ENCODE data around the gene ZNF577.

The ZNF577 gene

DNA sequence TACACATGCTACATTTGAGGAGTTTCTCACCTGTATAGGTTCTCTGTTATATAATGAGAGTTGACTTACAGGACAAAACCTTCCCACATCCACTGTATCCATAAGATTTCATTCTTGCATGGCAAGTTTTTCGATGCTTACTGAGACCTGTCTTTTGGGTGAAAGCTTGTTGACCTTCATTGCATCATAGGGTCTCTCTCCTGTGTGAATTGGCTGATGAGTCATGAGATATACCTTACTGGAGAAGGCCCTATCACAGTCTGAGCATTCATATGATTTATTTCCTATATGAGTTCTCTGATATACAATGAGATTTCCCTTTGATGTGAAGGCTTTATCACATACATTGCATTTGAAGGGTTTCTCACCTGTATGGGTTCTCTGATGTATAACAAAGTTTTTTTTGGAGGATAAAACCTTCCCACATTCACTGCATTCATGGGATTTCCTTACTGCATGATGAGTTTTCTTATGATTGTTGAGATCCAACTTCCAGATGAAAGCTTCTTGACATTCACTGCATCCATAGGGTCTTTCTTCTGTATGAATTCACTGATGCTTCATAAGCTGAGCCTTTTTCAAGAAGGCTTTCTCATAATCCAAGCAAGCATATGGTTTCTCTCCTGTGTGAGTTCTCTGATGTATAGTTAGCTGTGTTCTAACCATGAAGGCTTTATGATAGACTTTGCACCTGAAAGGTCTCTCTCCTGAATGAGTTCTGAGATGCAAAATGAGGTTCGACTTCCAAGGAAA, 25.7 kb downstream of the ZNF577 start:
- DNase-seq (ENCODE audit: low read depth in 2 of 2): no peak

DNA sequence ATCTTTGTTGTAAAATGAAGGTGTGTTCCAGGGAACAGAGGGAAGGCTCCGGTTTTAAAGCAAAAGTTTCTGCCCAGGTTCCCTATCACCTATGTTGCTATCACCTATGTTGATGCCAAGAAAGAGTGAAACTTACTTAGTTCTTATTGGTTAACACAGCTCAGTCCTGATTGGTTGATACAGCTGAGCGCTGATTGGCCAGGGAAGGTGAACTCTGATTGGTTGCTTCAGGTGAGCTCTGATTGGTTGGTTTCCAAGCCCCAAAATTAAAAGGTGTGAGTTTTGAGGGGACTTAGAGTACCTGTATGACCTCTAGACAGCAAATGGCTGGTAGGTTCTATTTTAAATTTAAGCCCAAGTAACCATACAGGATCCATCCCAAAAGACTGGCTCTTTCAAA, 50.6 kb downstream of the ZNF577 start:
- DNase-seq (ENCODE audit: low read depth in 2 of 2): no peak

DNA sequence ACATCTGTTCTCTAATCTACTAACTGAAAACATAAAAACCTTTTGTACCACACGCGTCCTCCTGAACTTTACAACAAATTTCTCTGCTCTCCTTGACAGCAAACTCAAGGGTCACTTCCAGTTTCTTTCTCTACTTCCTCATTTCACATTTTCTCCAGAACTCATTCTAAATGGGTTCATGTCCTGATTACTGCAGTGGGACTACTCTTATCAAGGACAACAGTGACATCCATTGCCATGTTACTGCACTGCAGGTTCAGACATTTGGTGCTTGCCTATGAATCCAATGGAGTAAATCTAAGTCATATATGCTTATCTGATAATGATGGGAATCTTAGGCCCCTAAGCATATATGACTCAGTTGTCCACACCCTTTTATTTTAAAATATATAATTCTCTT, 57.5 kb downstream of the ZNF577 start:
- DNase-seq (ENCODE audit: low read depth in 2 of 2): no peak

DNA sequence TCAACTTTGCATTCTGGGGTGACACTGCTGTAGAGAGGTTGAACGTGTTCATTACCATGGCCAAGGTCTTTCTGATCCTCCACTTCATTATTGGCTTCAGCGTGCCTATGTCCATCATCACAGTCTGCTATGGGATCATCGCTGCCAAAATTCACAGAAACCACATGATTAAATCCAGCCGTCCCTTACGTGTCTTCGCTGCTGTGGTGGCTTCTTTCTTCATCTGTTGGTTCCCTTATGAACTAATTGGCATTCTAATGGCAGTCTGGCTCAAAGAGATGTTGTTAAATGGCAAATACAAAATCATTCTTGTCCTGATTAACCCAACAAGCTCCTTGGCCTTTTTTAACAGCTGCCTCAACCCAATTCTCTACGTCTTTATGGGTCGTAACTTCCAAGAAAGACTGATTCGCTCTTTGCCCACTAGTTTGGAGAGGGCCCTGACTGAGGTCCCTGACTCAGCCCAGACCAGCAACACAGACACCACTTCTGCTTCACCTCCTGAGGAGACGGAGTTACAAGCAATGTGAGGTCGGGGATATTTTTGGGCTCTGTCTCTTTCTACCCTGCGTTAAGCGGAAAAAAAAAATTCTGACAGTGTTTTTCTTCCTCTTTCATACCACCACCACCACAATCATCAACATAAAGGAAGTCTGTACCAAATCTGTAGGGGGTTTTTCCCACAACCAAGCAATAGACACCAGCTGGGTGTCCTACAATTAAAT, 63.3 kb downstream of the ZNF577 start:
- DNase-seq (ENCODE audit: low read depth in 2 of 2): no peak

DNA sequence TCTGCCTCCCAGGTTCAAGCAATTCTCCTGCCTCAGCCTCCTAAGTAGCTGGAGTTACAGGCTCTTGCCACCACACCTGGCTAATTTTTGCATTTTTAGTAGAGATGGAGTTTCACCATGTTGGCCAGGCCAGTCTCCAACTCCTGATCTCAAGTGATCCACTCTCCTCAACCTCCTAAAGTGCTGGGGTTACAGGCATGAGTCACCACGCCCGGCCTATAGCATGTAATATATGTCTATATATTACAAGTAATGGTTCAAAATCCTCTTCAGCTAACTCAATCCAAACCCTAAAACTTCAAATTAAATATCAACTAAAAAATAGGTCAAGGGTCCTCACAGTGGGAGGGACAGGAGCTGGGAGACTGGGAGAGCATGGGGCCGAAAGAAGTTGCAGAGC, 64.8 kb downstream of the ZNF577 start:
- DNase-seq (ENCODE audit: low read depth in 2 of 2): no peak

DNA sequence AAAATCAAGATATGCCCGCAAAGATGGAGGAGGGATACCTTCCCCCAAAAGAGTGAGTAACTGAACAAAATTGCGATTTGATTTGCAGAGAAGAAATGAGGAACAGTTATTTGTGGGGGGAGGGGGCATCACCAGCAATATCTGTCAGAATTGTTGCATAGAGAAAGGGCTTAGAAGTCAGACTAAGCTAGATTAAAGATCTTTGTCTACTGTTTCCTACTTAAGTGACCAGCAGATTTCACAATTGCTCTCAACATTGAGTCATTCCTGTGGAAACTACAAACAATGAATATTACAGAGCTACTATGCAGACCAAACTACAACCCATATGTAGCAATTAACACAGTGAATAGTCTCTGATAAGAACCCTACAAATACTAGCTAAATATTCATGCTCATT, 65.4 kb downstream of the ZNF577 start:
- no peak for DNase-seq (ENCODE audit: low read depth in 2 of 2)

DNA sequence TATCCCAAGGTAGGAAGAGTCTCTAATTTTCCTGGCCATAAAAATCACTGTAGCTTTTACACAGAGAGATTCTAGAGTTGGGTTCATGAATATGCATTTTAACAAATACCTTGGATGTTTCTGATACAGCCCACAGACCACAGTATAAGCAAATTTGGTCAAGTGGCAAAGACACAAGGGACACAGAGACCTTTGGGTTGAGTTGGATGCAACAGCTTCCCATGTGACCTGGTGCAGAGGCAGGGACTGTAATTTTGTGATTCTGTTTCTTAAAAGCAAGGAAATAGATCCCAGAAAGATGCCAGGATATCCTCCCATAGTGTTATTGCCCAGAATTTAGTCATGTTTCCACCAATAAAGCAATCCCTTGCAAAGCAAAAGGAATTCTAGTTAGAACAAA, 65.8 kb downstream of the ZNF577 start:
- DNase-seq (ENCODE audit: low read depth in 2 of 2): no peak

DNA sequence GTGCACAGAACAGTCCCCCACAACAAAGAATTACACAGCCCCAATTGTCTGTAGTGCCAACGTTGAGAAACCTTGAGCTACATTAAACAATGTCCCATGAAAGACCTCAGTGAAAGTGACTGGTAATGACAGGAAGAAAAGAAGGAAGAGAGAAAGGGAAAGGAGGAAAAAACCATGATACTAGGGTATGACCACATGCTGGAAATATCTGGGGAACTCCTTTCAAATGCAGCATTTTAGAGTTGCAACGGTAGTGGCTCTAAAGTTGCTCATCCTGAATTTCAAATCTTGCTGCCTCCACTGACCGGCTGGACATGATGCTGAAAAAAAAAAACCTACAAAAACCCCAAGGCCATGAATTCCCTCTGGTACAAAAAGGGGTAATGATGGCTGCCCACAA, 66.3 kb downstream of the ZNF577 start:
- no peak for DNase-seq (ENCODE audit: low read depth in 2 of 2)
